ENCODE measurements around the gene GALNT2. TPM values are rescaled to one million over a fixed set of nuclear protein-coding genes. Genes with fewer than 3 reads are reported as not detected.

The GALNT2 gene
- total RNA-seq, 1 donor from 2014 or later: 67.9 TPM

GRCh38 chr1:230186003-230186863 is 119.2 kb downstream of the GALNT2 start:
- Mint-ChIP-seq H3K27me3 (ENCODE audit: insufficient read depth) (no peaks in the 10 kb centered on the region), H3K27ac (peak overlapping the region; percentile 74), H3K4me3 (no peak overlapping the region), H3K4me1 (ENCODE audit: low read depth) (peaks cover 41% of the 10 kb centered on the region), H3K36me3 (ENCODE audit: low read depth) (peaks cover 31% of the 10 kb centered on the region), H3K9me3 (peaks cover 4% of the 10 kb centered on the region)
- intact Hi-C loops (cut with micrococcal nuclease): loop anchor here (1.0 to 5.0 kb wide), 3 partner anchors 24 to 524 kb away; no protein-coding TSS in a partner anchor
- DNase-seq (ENCODE audit: low spot score): no peak

GRCh38 chr1:230186874-230187273 is 119.8 kb downstream of the GALNT2 start:
- H3K27me3 Mint-ChIP-seq (ENCODE audit: insufficient read depth): no peaks in the 10 kb centered on the region
- peaks cover 4% of the 10 kb centered on the region for H3K9me3 Mint-ChIP-seq
- H3K36me3 Mint-ChIP-seq (ENCODE audit: low read depth): peaks cover 27% of the 10 kb centered on the region
- no peak for DNase-seq (ENCODE audit: low spot score)
- peak overlapping the region; percentile 55 for H3K27ac Mint-ChIP-seq
- peak overlapping the region; percentile 3 for H3K4me3 Mint-ChIP-seq
- H3K4me1 Mint-ChIP-seq (ENCODE audit: low read depth): peaks cover 41% of the 10 kb centered on the region
- intact Hi-C loops (cut with micrococcal nuclease): loop anchor here (1.0 to 5.0 kb wide), 3 partner anchors 23 to 525 kb away; no protein-coding TSS in a partner anchor

- DNase-seq (ENCODE audit: low spot score): no peak
- peak overlapping the region; percentile 3 for H3K4me3 Mint-ChIP-seq
- H3K9me3 Mint-ChIP-seq: peaks cover 4% of the 10 kb centered on the region
- intact Hi-C loops (cut with micrococcal nuclease): loop anchor here (5.0 kb wide), 1 partner anchor 525 kb away; no protein-coding TSS in a partner anchor
- H3K4me1 Mint-ChIP-seq (ENCODE audit: low read depth): peaks cover 44% of the 10 kb centered on the region
- no peaks in the 10 kb centered on the region for H3K27me3 Mint-ChIP-seq (ENCODE audit: insufficient read depth)
- H3K27ac Mint-ChIP-seq: peak overlapping the region; percentile 55
- peaks cover 25% of the 10 kb centered on the region for H3K36me3 Mint-ChIP-seq (ENCODE audit: low read depth)
These were observed 120.3 kb downstream of the GALNT2 start for GRCh38 chr1:230187290-230187689.

- intact Hi-C loops (cut with micrococcal nuclease): loop anchor here (5.0 kb wide), 1 partner anchor 527 kb away; no protein-coding TSS in a partner anchor
- Mint-ChIP-seq H3K9me3 (peaks cover 4% of the 10 kb centered on the region), H3K4me1 (ENCODE audit: low read depth) (peaks cover 45% of the 10 kb centered on the region), H3K4me3 (no peak overlapping the region), H3K27me3 (ENCODE audit: insufficient read depth) (no peaks in the 10 kb centered on the region), H3K36me3 (ENCODE audit: low read depth) (peaks cover 23% of the 10 kb centered on the region), H3K27ac (no peak overlapping the region)
- no peak for DNase-seq (ENCODE audit: low spot score)
These were observed 121.8 kb downstream of the GALNT2 start for GRCh38 chr1:230188826-230189225.

- DNase-seq (ENCODE audit: low spot score): no peak
- Mint-ChIP-seq H3K9me3 (peaks cover 4% of the 10 kb centered on the region), H3K36me3 (ENCODE audit: low read depth) (peaks cover 20% of the 10 kb centered on the region), H3K27me3 (ENCODE audit: insufficient read depth) (no peaks in the 10 kb centered on the region), H3K4me1 (ENCODE audit: low read depth) (peaks cover 44% of the 10 kb centered on the region), H3K4me3 (no peak overlapping the region), H3K27ac (no peak overlapping the region)
- intact Hi-C loops (cut with micrococcal nuclease): loop anchor here (5.0 kb wide), 1 partner anchor 527 kb away; no protein-coding TSS in a partner anchor
These were observed 122.3 kb downstream of the GALNT2 start for GRCh38 chr1:230189341-230189740.

- H3K9me3 Mint-ChIP-seq: peaks cover under 1% of the 10 kb centered on the region
- peaks cover 39% of the 10 kb centered on the region for H3K4me1 Mint-ChIP-seq (ENCODE audit: low read depth)
- intact Hi-C loops (cut with micrococcal nuclease): loop anchor here (5.0 kb wide), 1 partner anchor 528 kb away; no protein-coding TSS in a partner anchor
- H3K27ac Mint-ChIP-seq: no peak overlapping the region
- no peak for DNase-seq (ENCODE audit: low spot score)
- H3K27me3 Mint-ChIP-seq (ENCODE audit: insufficient read depth): no peaks in the 10 kb centered on the region
- H3K4me3 Mint-ChIP-seq: no peak overlapping the region
- peaks cover 16% of the 10 kb centered on the region for H3K36me3 Mint-ChIP-seq (ENCODE audit: low read depth)
These were observed 122.8 kb downstream of the GALNT2 start for GRCh38 chr1:230189824-230190223.

GRCh38 chr1:230191079-230191804 is 124.2 kb downstream of the GALNT2 start:
- no peak overlapping the region for H3K27ac Mint-ChIP-seq
- no peak for DNase-seq (ENCODE audit: low spot score)
- peaks cover 10% of the 10 kb centered on the region for H3K36me3 Mint-ChIP-seq (ENCODE audit: low read depth)
- intact Hi-C loops (cut with micrococcal nuclease): no loop called here
- H3K9me3 Mint-ChIP-seq: no peaks in the 10 kb centered on the region
- H3K4me1 Mint-ChIP-seq (ENCODE audit: low read depth): peaks cover 25% of the 10 kb centered on the region
- no peak overlapping the region for H3K4me3 Mint-ChIP-seq
- no peaks in the 10 kb centered on the region for H3K27me3 Mint-ChIP-seq (ENCODE audit: insufficient read depth)

GRCh38 chr1:230191855-230192254 is 124.8 kb downstream of the GALNT2 start:
- H3K4me1 Mint-ChIP-seq (ENCODE audit: low read depth): peaks cover 19% of the 10 kb centered on the region
- no peak overlapping the region for H3K27ac Mint-ChIP-seq
- intact Hi-C loops (cut with micrococcal nuclease): no loop called here
- no peaks in the 10 kb centered on the region for H3K9me3 Mint-ChIP-seq
- DNase-seq (ENCODE audit: low spot score): no peak
- peaks cover 7% of the 10 kb centered on the region for H3K36me3 Mint-ChIP-seq (ENCODE audit: low read depth)
- H3K27me3 Mint-ChIP-seq (ENCODE audit: insufficient read depth): no peaks in the 10 kb centered on the region
- H3K4me3 Mint-ChIP-seq: no peak overlapping the region

- H3K36me3 Mint-ChIP-seq (ENCODE audit: low read depth): peaks cover 3% of the 10 kb centered on the region
- no peaks in the 10 kb centered on the region for H3K27me3 Mint-ChIP-seq (ENCODE audit: insufficient read depth)
- H3K4me3 Mint-ChIP-seq: no peak overlapping the region
- intact Hi-C loops (cut with micrococcal nuclease): no loop called here
- no peak for DNase-seq (ENCODE audit: low spot score)
- no peaks in the 10 kb centered on the region for H3K9me3 Mint-ChIP-seq
- no peak overlapping the region for H3K27ac Mint-ChIP-seq
- peaks cover 14% of the 10 kb centered on the region for H3K4me1 Mint-ChIP-seq (ENCODE audit: low read depth)
These were observed 127.5 kb downstream of the GALNT2 start for GRCh38 chr1:230194525-230194924.

GRCh38 chr1:230195199-230195598 is 128.2 kb downstream of the GALNT2 start:
- peaks cover 3% of the 10 kb centered on the region for H3K36me3 Mint-ChIP-seq (ENCODE audit: low read depth)
- intact Hi-C loops (cut with micrococcal nuclease): no loop called here
- H3K4me3 Mint-ChIP-seq: no peak overlapping the region
- H3K4me1 Mint-ChIP-seq (ENCODE audit: low read depth): peaks cover 15% of the 10 kb centered on the region
- no peak for DNase-seq (ENCODE audit: low spot score)
- no peaks in the 10 kb centered on the region for H3K27me3 Mint-ChIP-seq (ENCODE audit: insufficient read depth)
- H3K9me3 Mint-ChIP-seq: no peaks in the 10 kb centered on the region
- no peak overlapping the region for H3K27ac Mint-ChIP-seq

GRCh38 chr1:230196077-230196476 is 129.0 kb downstream of the GALNT2 start:
- DNase-seq (ENCODE audit: low spot score): no peak
- Mint-ChIP-seq H3K36me3 (ENCODE audit: low read depth) (no peaks in the 10 kb centered on the region), H3K27me3 (ENCODE audit: insufficient read depth) (no peaks in the 10 kb centered on the region), H3K9me3 (no peaks in the 10 kb centered on the region), H3K4me1 (ENCODE audit: low read depth) (peaks cover 15% of the 10 kb centered on the region), H3K4me3 (no peak overlapping the region), H3K27ac (no peak overlapping the region)
- intact Hi-C loops (cut with micrococcal nuclease): no loop called here

GRCh38 chr1:230197644-230198567 is 130.9 kb downstream of the GALNT2 start:
- Mint-ChIP-seq H3K36me3 (ENCODE audit: low read depth) (peaks cover 5% of the 10 kb centered on the region), H3K9me3 (no peaks in the 10 kb centered on the region), H3K4me3 (no peak overlapping the region), H3K27me3 (ENCODE audit: insufficient read depth) (no peaks in the 10 kb centered on the region), H3K4me1 (ENCODE audit: low read depth) (peaks cover 20% of the 10 kb centered on the region), H3K27ac (no peak overlapping the region)
- no peak for DNase-seq (ENCODE audit: low spot score)
- intact Hi-C loops (cut with micrococcal nuclease): no loop called here
